H9 (cell line): ENCODE measurements around the gene HNF1A. TPM values are rescaled to one million over a fixed set of nuclear protein-coding genes. Genes with fewer than 3 reads are reported as not detected.

Experiments used
- DNase-seq: peaks from one replicate; pipeline ENCODE4 v3.0.0-alpha.2; 2017
- H2AFZ ChIP-seq: one replicate; pipeline ENCODE4 v1.6.1; 2013; ENCODE audit warnings: mild to moderate bottlenecking, low read length, control low read depth, moderate library complexity
- H2AK5ac ChIP-seq: 2 replicates; pipeline ENCODE4 v1.6.1; 2013; ENCODE audit warnings: low read length, control low read depth, mixed read lengths; ENCODE audit not compliant: insufficient read length
- H2BK120ac ChIP-seq: one replicate; pipeline ENCODE4 v1.6.1; 2013; ENCODE audit warnings: low read depth, mild to moderate bottlenecking, low read length, control low read depth, inconsistent platforms; ENCODE audit not compliant: poor library complexity, severe bottlenecking
- H2BK12ac ChIP-seq: 2 replicates; pipeline ENCODE4 v1.6.1; 2013; ENCODE audit warnings: low read length, control low read depth, mixed read lengths, low read depth; ENCODE audit not compliant: insufficient read length
- H2BK15ac ChIP-seq: 2 replicates; pipeline ENCODE4 v1.6.1; 2013; ENCODE audit warnings: low read depth, low read length, control low read depth
- H2BK20ac ChIP-seq: one replicate; pipeline ENCODE4 v1.6.1; 2013; ENCODE audit warnings: low read depth, mild to moderate bottlenecking, low read length, control low read depth, inconsistent platforms; ENCODE audit not compliant: poor library complexity, severe bottlenecking
- H2BK5ac ChIP-seq: 2 replicates; pipeline ENCODE4 v1.6.1; 2013; ENCODE audit warnings: low read length, control low read depth, mixed read lengths; ENCODE audit not compliant: insufficient read length
- H3K14ac ChIP-seq: 2 replicates; pipeline ENCODE4 v1.6.1; 2013; ENCODE audit warnings: low read length, control low read depth; ENCODE audit not compliant: insufficient read depth
- H3K18ac ChIP-seq: 2 replicates; pipeline ENCODE4 v1.6.1; 2013; ENCODE audit warnings: low read depth, mild to moderate bottlenecking, mixed read lengths, low read length, control low read depth; ENCODE audit not compliant: insufficient read length
- H3K23ac ChIP-seq: 2 replicates; pipeline ENCODE4 v1.6.1; 2013; ENCODE audit warnings: low read length, control low read depth, mixed read lengths, low read depth; ENCODE audit not compliant: insufficient read length
- H3K23me2 ChIP-seq: 2 replicates; pipeline ENCODE4 v1.6.1; 2013; ENCODE audit warnings: low read depth, mild to moderate bottlenecking, mixed read lengths, low read length, control low read depth; ENCODE audit not compliant: insufficient read length, poor library complexity, severe bottlenecking
- H3K27ac ChIP-seq: 2 replicates; pipeline ENCODE4 v1.5.1; 2013; ENCODE audit warnings: low read length, control low read depth, mixed read lengths, low read depth; ENCODE audit not compliant: insufficient read length
- H3K27me3 ChIP-seq: 2 replicates; pipeline ENCODE4 v1.6.1; 2013; ENCODE audit warnings: low read length, control low read depth, inconsistent platforms; ENCODE audit not compliant: insufficient read depth
- H3K4ac ChIP-seq: 2 replicates; pipeline ENCODE4 v1.6.1; 2013; ENCODE audit warnings: low read depth, mild to moderate bottlenecking, control low read depth, inconsistent platforms, low read length, moderate library complexity
- H3K4me1 ChIP-seq: 2 replicates; pipeline ENCODE4 v1.6.1; 2013; ENCODE audit warnings: low read length, control low read depth, inconsistent platforms; ENCODE audit not compliant: insufficient read depth
- H3K4me2 ChIP-seq: 2 replicates; pipeline ENCODE4 v1.6.1; 2013; ENCODE audit warnings: low read length, control low read depth, mixed read lengths; ENCODE audit not compliant: insufficient read length, insufficient read depth
- H3K56ac ChIP-seq: 2 replicates; pipeline ENCODE4 v1.6.1; 2013; ENCODE audit warnings: low read depth, mild to moderate bottlenecking, mixed read lengths, low read length, control low read depth; ENCODE audit not compliant: insufficient read length
- H3K79me1 ChIP-seq: 2 replicates; pipeline ENCODE4 v1.6.1; 2013; ENCODE audit warnings: low read depth, mild to moderate bottlenecking, moderate library complexity, low read length, control low read depth, inconsistent platforms; ENCODE audit not compliant: insufficient read depth, poor library complexity, severe bottlenecking
- H3K79me2 ChIP-seq: 2 replicates; pipeline ENCODE4 v1.6.1; 2013; ENCODE audit warnings: low read length, control low read depth, inconsistent platforms; ENCODE audit not compliant: insufficient read depth
- H3K9ac ChIP-seq: 2 replicates; pipeline ENCODE4 v1.6.1; 2013; ENCODE audit warnings: low read length, control low read depth, mixed read lengths; ENCODE audit not compliant: insufficient read length; ENCODE audit errors: extremely low read depth
- H3K9me3 ChIP-seq: one replicate; pipeline ENCODE4 v1.6.1; 2013; ENCODE audit warnings: low read depth, low read length, inconsistent platforms; ENCODE audit not compliant: control insufficient read depth
- H3T11ph ChIP-seq: one replicate; pipeline ENCODE4 v1.6.1; 2013; ENCODE audit warnings: mild to moderate bottlenecking, low read length, control low read depth, inconsistent platforms
- H4K20me1 ChIP-seq: one replicate; pipeline ENCODE4 v1.6.1; 2013; ENCODE audit not compliant: control insufficient read depth, insufficient read length, insufficient read depth
- H4K5ac ChIP-seq: 2 replicates; pipeline ENCODE4 v1.6.1; 2013; ENCODE audit warnings: low read depth, mild to moderate bottlenecking, mixed read lengths, low read length, control low read depth; ENCODE audit not compliant: insufficient read length
- H4K8ac ChIP-seq: replicated peaks from 2 replicates; pipeline ENCODE4 v1.6.1; 2013; ENCODE audit warnings: low read length, control low read depth, mixed read lengths, low read depth; ENCODE audit not compliant: insufficient read length
- H4K91ac ChIP-seq: 2 replicates; pipeline ENCODE4 v1.6.1; 2013; ENCODE audit warnings: low read depth, mild to moderate bottlenecking, moderate library complexity, mixed read lengths, low read length, control low read depth; ENCODE audit not compliant: insufficient read length
- H3K27ac Mint-ChIP-seq, 3 experiments: 2 replicates in 2 of 3; 3 replicates in 1 of 3; pipeline ENCODE4 v1.8.0; 2020 to 2021; ENCODE audit warnings: mixed read lengths in 3 of 3, mild to moderate bottlenecking in 1 of 3, moderate library complexity in 1 of 3
- H3K27me3 Mint-ChIP-seq: 2 replicates; pipeline ENCODE4 v1.8.0; 2021; ENCODE audit warnings: low read depth, mild to moderate bottlenecking, moderate library complexity, mixed read lengths
- H3K36me3 Mint-ChIP-seq, 3 experiments: 2 replicates in 2 of 3; 3 replicates in 1 of 3; pipeline ENCODE4 v1.8.0; 2020 to 2021; ENCODE audit warnings: low read depth in 3 of 3, mixed read lengths in 3 of 3; ENCODE audit not compliant: insufficient read depth in 1 of 3
- H3K4me1 Mint-ChIP-seq, 2 experiments: 2 replicates each; pipeline ENCODE4 v1.8.0; 2020; ENCODE audit warnings: mixed read lengths in 2 of 2
- H3K4me3 Mint-ChIP-seq, 2 experiments: 2 replicates in 1 of 2; 3 replicates in 1 of 2; pipeline ENCODE4 v1.8.0; 2020 to 2021; ENCODE audit warnings: mild to moderate bottlenecking in 2 of 2, mixed read lengths in 2 of 2, moderate library complexity in 1 of 2
- H3K9me3 Mint-ChIP-seq, 2 experiments: 2 replicates in 1 of 2; 3 replicates in 1 of 2; pipeline ENCODE4 v1.8.0; 2020; ENCODE audit warnings: mild to moderate bottlenecking in 2 of 2, mixed read lengths in 2 of 2, moderate library complexity in 1 of 2
- CTCF ChIP-seq: fragments of 200-600 bp; sonication (generic); conservative IDR thresholded peaks from 3 replicates; pipeline ENCODE4 v1.8.0; 2021; ENCODE audit warnings: antibody characterized with exemption, mild to moderate bottlenecking
- WGBS: extraction: QIAGEN DNeasy Blood & Tissue Kit; methylation state at CpG from one replicate; pipeline ENCODE4 v1.1.7; 2013; ENCODE audit warnings: missing lambda C conversion rate, low lambda C conversion rate, mixed read lengths; ENCODE audit not compliant: insufficient read length; ENCODE audit errors: extremely low coverage; 5-methylcytosine and 5-hydroxymethylcytosine counted together
- total RNA-seq: library from RNA; stranded (reverse); gene quantifications from 2 replicates; pipeline ENCODE4 v1.2.1, GENCODE V29; 2021

The HNF1A gene
- total RNA-seq, 1 experiment from 2014 or later: not detected

- Histone ChIP-seq H4K5ac (no peak overlapping the region), H3K23me2 (no peaks in the 10 kb centered on the region), H3K27me3 (no peaks in the 10 kb centered on the region), H3K4ac (no peak overlapping the region), H3K18ac (no peak overlapping the region), H3K14ac (no peak overlapping the region), H3K56ac (no peak overlapping the region), H2AFZ (no peak overlapping the region), H2BK20ac (no peak overlapping the region), H3K4me2 (no peak overlapping the region), H3K9me3 (no peaks in the 10 kb centered on the region), H3K9ac (no peak overlapping the region), H2BK120ac (no peak overlapping the region), H3K4me1 (no peaks in the 10 kb centered on the region), H4K20me1 (no peaks in the 10 kb centered on the region), H2AK5ac (no peak overlapping the region), H2BK5ac (no peak overlapping the region), H4K8ac (no peak overlapping the region), H4K91ac (no peak overlapping the region), H3K79me2 (no peaks in the 10 kb centered on the region), H2BK15ac (no peak overlapping the region), H3T11ph (no peak overlapping the region), H2BK12ac (no peak overlapping the region), H3K27ac (no peak overlapping the region), H3K23ac (no peak overlapping the region), H3K79me1 (no peaks in the 10 kb centered on the region)
- H3K27me3 Mint-ChIP-seq: no peaks in the 10 kb centered on the region
- peak; percentile 90 for TF ChIP-seq CTCF
- H3K4me3 Mint-ChIP-seq: peak overlapping the region in 1 of 2 experiments; percentile 34; a peak in 1 of 5 replicates
- no peaks in the 10 kb centered on the region for H3K9me3 Mint-ChIP-seq
- no peaks in the 10 kb centered on the region; a peak in 1 of 4 replicates for H3K4me1 Mint-ChIP-seq
- no CpG with 5 or more reads among the region's 9 CpGs for WGBS
- H3K36me3 Mint-ChIP-seq: peaks cover 36 to 70% (median 64%) of the 10 kb centered on the region in 3 experiments
- no peak overlapping the region; a peak in 1 of 7 replicates for H3K27ac Mint-ChIP-seq
- DNase-seq: peak; percentile 92
Observed at GRCh38 chr12:121005346-121005815, 27.0 kb downstream of the HNF1A start.
